Activated CD4-positive, alpha-beta T cell treated with anti-CD3 and anti-CD28 coated beads for 1 hour (primary cell): ENCODE results near the gene NOLC1.
"Not testable (repeated sequence)": the region's sequence is repeated elsewhere in the genome, so short reads cannot be mapped to it uniquely, and the experiment has no call there.

Experiments used
- DNase-seq: peaks from one replicate; pipeline ENCODE4 v3.0.0-alpha.2; 2020

The NOLC1 gene

GRCh38 chr10:102159051-102159597 is 6.9 kb downstream of the NOLC1 start:
- DNase-seq, result no peak

GRCh38 chr10:102159831-102160230 is 7.6 kb downstream of the NOLC1 start:
- no peak for DNase-seq

GRCh38 chr10:102163342-102163989 is 11.3 kb downstream of the NOLC1 start:
- no peak for DNase-seq

GRCh38 chr10:102167861-102168260 is 15.7 kb downstream of the NOLC1 start:
- DNase-seq, result no peak

- DNase-seq, result no peak
Measured at GRCh38 chr10:102170602-102171001, 18.4 kb downstream of the NOLC1 start.

GRCh38 chr10:102172288-102172687 is 20.1 kb downstream of the NOLC1 start:
- no peak for DNase-seq

GRCh38 chr10:102175415-102175814 is 23.2 kb downstream of the NOLC1 start:
- no peak for DNase-seq

GRCh38 chr10:102184606-102185005 is 32.4 kb downstream of the NOLC1 start:
- DNase-seq, result no peak

- DNase-seq, result no peak
Measured at GRCh38 chr10:102185272-102185671, 33.1 kb downstream of the NOLC1 start.

- no peak for DNase-seq
Measured at GRCh38 chr10:102185811-102186527, 33.8 kb downstream of the NOLC1 start.

GRCh38 chr10:102188298-102188940 is 36.2 kb downstream of the NOLC1 start:
- DNase-seq, result no peak

GRCh38 chr10:102188941-102189898 is 37.0 kb downstream of the NOLC1 start:
- DNase-seq, result not testable (repeated sequence)

- DNase-seq, result no peak
Measured at GRCh38 chr10:102191956-102192355, 39.8 kb downstream of the NOLC1 start.

- no peak for DNase-seq
Measured at GRCh38 chr10:102195296-102195870, 43.2 kb downstream of the NOLC1 start.

GRCh38 chr10:102196893-102197292 is 44.7 kb downstream of the NOLC1 start:
- no peak for DNase-seq

- no peak for DNase-seq
Measured at GRCh38 chr10:102198027-102198426, 45.8 kb downstream of the NOLC1 start.

- no peak for DNase-seq
Measured at GRCh38 chr10:102200751-102201640, 48.8 kb downstream of the NOLC1 start.

GRCh38 chr10:102202386-102202785 is 50.2 kb downstream of the NOLC1 start:
- no peak for DNase-seq

- no peak for DNase-seq
Measured at GRCh38 chr10:102208311-102209035, 56.3 kb downstream of the NOLC1 start.

- no peak for DNase-seq
Measured at GRCh38 chr10:102211615-102212299, 59.6 kb downstream of the NOLC1 start.
